Neural progenitor cell (in vitro differentiated cells): Measurements from ENCODE around the gene RARG. TPM values are rescaled to one million over a fixed set of nuclear protein-coding genes. Genes with fewer than 3 reads are reported as not detected.

Experiments used
- DNase-seq: peaks from one replicate; pipeline ENCODE4 v3.0.0-alpha.2; 2016; ENCODE audit warnings: low spot score
- H2AFZ ChIP-seq: fragments of 200-600 bp; sonication (generic); replicated peaks from 2 replicates; pipeline ENCODE4 v1.6.1; 2016; ENCODE audit warnings: antibody characterized with exemption
- H3F3A ChIP-seq: fragments of 200-600 bp; sonication (generic); 2 replicates; pipeline ENCODE4 v1.6.1; 2016; ENCODE audit warnings: antibody characterized with exemption, low read depth
- H3K27ac ChIP-seq: fragments of 200-600 bp; sonication (generic); 2 replicates; pipeline ENCODE4 v1.5.1; 2016; ENCODE audit warnings: mild to moderate bottlenecking
- H3K27me3 ChIP-seq: fragments of 200-600 bp; sonication (generic); 2 replicates; pipeline ENCODE4 v1.6.1; 2016; ENCODE audit warnings: mild to moderate bottlenecking, moderate library complexity
- H3K36me3 ChIP-seq: fragments of 200-600 bp; sonication (generic); 2 replicates; pipeline ENCODE4 v1.5.1; 2016
- H3K4me1 ChIP-seq: fragments of 200-600 bp; sonication (generic); 2 replicates; pipeline ENCODE4 v1.6.1; 2016; ENCODE audit warnings: mixed run types
- H3K4me2 ChIP-seq: fragments of 200-600 bp; sonication (generic); 2 replicates; pipeline ENCODE4 v1.6.1; 2016
- H3K4me3 ChIP-seq: fragments of 200-600 bp; sonication (generic); 2 replicates; pipeline ENCODE4 v1.5.1; 2016
- H3K79me2 ChIP-seq: fragments of 200-600 bp; sonication (generic); 2 replicates; pipeline ENCODE4 v1.6.1; 2016; ENCODE audit warnings: low read depth
- H3K9ac ChIP-seq: fragments of 200-600 bp; sonication (generic); 2 replicates; pipeline ENCODE4 v1.6.1; 2016
- H3K9me3 ChIP-seq: fragments of 200-600 bp; sonication (generic); 2 replicates; pipeline ENCODE4 v1.5.1; 2016; ENCODE audit warnings: low read depth
- H4K20me1 ChIP-seq: fragments of 200-600 bp; sonication (generic); 2 replicates; pipeline ENCODE4 v1.6.1; 2016; ENCODE audit warnings: low read depth
- H3K27ac Mint-ChIP-seq: 3 replicates; pipeline ENCODE4 v1.8.0; 2021; ENCODE audit warnings: mixed read lengths
- H3K27me3 Mint-ChIP-seq: 2 replicates; pipeline ENCODE4 v1.8.0; 2022; ENCODE audit warnings: low read depth, mild to moderate bottlenecking, inconsistent platforms, moderate library complexity, mixed read lengths; ENCODE audit not compliant: insufficient read depth
- H3K36me3 Mint-ChIP-seq: 3 replicates; pipeline ENCODE4 v1.8.0; 2021; ENCODE audit warnings: mixed read lengths
- H3K4me1 Mint-ChIP-seq: 3 replicates; pipeline ENCODE4 v1.8.0; 2021; ENCODE audit warnings: mixed read lengths
- H3K4me3 Mint-ChIP-seq: 3 replicates; pipeline ENCODE4 v1.8.0; 2021; ENCODE audit warnings: mild to moderate bottlenecking, moderate library complexity, mixed read lengths
- H3K9me3 Mint-ChIP-seq: 3 replicates; pipeline ENCODE4 v1.8.0; 2020; ENCODE audit warnings: mixed read lengths
- EZH2 ChIP-seq: fragments of 200-600 bp; sonication (generic); IDR thresholded peaks from 2 replicates; pipeline ENCODE4 v1.6.1; 2017; ENCODE audit warnings: antibody characterized with exemption, mild to moderate bottlenecking, moderate library complexity
- EZH2phosphoT487 ChIP-seq: fragments of 200-600 bp; sonication (generic); IDR thresholded peaks from 2 replicates; pipeline ENCODE4 v1.6.1; 2017; ENCODE audit warnings: antibody characterized with exemption
- total RNA-seq: library from RNA; depleted of rRNA; stranded (reverse); fragments of >200 nt; gene quantifications from 2 replicates; pipeline ENCODE4 v1.2.3, GENCODE V29; 2015; ENCODE audit warnings: low replicate concordance
- TF ChIP-seq, protein P1 (sequence below): fragments of 200-600 bp; sonication (generic); IDR thresholded peaks from 2 replicates; pipeline ENCODE4 v1.5.1; 2017; ENCODE audit warnings: antibody characterized with exemption, mild to moderate bottlenecking

RARG gene
- total RNA-seq, 1 donor from 2014 or later, result 17.0 TPM

DNA sequence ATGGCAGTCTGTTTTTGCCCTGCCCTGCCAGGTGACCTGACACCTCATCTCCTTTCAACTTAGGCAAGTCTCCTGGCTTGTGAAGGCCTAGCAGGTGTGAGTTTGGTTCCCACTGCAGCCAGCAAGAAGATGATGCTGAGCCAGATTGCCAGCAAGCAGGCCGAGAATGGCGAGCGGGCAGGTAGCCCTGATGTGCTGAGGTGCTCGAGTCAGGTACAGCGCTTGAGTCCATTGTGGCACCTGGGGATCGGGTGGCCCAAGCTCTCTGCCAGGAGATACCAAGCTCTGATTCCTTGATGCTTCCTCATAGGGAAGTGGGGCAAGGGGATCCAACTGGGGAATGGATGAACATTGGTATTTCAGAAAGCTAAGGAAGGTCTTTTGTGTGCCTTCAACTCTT, 47.2 kb downstream of the RARG start:
- Mint-ChIP-seq H3K27me3 (peaks cover 7% of the 10 kb centered on the region), H3K36me3 (peaks cover 51% of the 10 kb centered on the region), H3K9me3 (no peaks in the 10 kb centered on the region), H3K27ac (no peak overlapping the region), H3K4me3 (no peak overlapping the region), H3K4me1 (peaks cover 28% of the 10 kb centered on the region)
- Histone ChIP-seq H2AFZ (no peak overlapping the region), H3K4me3 (no peak overlapping the region), H3K4me1 (peaks cover 24% of the 10 kb centered on the region), H3K4me2 (no peak overlapping the region), H3F3A (peaks cover 38% of the 10 kb centered on the region), H3K27ac (no peak overlapping the region), H3K79me2 (peaks cover 28% of the 10 kb centered on the region), H3K36me3 (peaks cover 5% of the 10 kb centered on the region), H3K9me3 (no peaks in the 10 kb centered on the region), H4K20me1 (peaks cover 30% of the 10 kb centered on the region), H3K27me3 (no peaks in the 10 kb centered on the region), H3K9ac (no peak overlapping the region)
- TF ChIP-seq EZH2phosphoT487 (no peak), EZH2 (no peak)
- TF ChIP-seq, protein P1, sequence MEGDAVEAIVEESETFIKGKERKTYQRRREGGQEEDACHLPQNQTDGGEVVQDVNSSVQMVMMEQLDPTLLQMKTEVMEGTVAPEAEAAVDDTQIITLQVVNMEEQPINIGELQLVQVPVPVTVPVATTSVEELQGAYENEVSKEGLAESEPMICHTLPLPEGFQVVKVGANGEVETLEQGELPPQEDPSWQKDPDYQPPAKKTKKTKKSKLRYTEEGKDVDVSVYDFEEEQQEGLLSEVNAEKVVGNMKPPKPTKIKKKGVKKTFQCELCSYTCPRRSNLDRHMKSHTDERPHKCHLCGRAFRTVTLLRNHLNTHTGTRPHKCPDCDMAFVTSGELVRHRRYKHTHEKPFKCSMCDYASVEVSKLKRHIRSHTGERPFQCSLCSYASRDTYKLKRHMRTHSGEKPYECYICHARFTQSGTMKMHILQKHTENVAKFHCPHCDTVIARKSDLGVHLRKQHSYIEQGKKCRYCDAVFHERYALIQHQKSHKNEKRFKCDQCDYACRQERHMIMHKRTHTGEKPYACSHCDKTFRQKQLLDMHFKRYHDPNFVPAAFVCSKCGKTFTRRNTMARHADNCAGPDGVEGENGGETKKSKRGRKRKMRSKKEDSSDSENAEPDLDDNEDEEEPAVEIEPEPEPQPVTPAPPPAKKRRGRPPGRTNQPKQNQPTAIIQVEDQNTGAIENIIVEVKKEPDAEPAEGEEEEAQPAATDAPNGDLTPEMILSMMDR, result no peak
- no peak for DNase-seq

DNA sequence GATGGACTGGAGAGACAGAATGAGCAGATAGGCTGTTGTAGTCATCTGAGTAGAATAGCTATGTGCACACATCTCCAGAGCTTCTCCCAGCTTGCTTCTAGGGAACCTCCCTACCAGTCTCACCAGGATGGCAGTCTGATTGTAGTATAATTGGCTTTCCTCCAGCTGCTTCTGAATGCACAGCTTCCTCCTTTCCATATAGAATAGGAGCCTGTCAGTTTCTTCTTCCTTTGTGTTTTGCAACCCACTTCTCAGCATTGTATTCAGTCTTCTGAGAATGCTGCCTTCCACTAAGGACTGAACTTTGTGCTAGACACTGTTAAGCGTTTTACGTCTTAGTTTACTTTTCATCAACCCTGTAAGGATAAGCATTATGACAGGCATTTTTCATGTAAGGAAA, 49.1 kb downstream of the RARG start:
- no peaks in the 10 kb centered on the region for H3K9me3 ChIP-seq
- H2AFZ ChIP-seq, result no peak overlapping the region
- H3K79me2 ChIP-seq, result peaks cover 34% of the 10 kb centered on the region
- H3K4me3 ChIP-seq, result peak overlapping the region; percentile 78
- no peak overlapping the region for H3K27ac ChIP-seq
- Mint-ChIP-seq H3K27ac (no peak overlapping the region), H3K4me1 (peaks cover 38% of the 10 kb centered on the region), H3K27me3 (peaks cover 7% of the 10 kb centered on the region), H3K9me3 (no peaks in the 10 kb centered on the region), H3K4me3 (peak overlapping the region; percentile 97), H3K36me3 (peaks cover 46% of the 10 kb centered on the region)
- peaks cover 6% of the 10 kb centered on the region for H3K27me3 ChIP-seq
- peaks cover 36% of the 10 kb centered on the region for H3F3A ChIP-seq
- no peak overlapping the region for H3K9ac ChIP-seq
- peak overlapping the region; percentile 92 for H3K4me2 ChIP-seq
- TF ChIP-seq, protein P1, result no peak
- TF ChIP-seq EZH2phosphoT487 (no peak), EZH2 (no peak)
- peaks cover 32% of the 10 kb centered on the region for H3K4me1 ChIP-seq
- H3K36me3 ChIP-seq, result peaks cover 5% of the 10 kb centered on the region
- H4K20me1 ChIP-seq, result peaks cover 21% of the 10 kb centered on the region
- no peak for DNase-seq

DNA sequence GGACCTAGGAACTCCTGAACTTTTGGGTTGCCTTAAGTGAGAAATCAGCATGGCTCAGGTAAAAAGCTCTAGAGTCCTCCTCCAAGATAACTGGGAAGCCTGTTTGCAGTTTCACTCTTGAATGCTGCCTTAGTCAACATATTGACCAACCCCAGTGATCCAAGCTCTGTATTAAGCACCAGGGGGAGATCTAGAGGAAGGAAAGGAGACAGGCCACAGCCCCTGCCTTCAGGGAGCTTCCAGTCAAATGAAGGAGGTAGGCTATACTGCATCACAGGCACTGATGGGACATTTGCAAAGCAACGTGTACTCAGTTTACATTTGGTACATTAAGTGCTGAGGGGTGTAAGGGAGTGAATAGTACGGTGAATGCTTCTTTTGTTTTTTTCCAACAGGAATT, 50.1 kb downstream of the RARG start:
- Mint-ChIP-seq H3K9me3 (no peaks in the 10 kb centered on the region), H3K27me3 (peaks cover 3% of the 10 kb centered on the region), H3K4me1 (peaks cover 40% of the 10 kb centered on the region), H3K27ac (no peak overlapping the region), H3K4me3 (peak overlapping the region; percentile 97), H3K36me3 (peaks cover 38% of the 10 kb centered on the region)
- no peak for DNase-seq
- H3K36me3 ChIP-seq, result peaks cover 5% of the 10 kb centered on the region
- H2AFZ ChIP-seq, result no peak overlapping the region
- TF ChIP-seq EZH2phosphoT487 (no peak), EZH2 (no peak)
- TF ChIP-seq, protein P1, result no peak
- peaks cover 32% of the 10 kb centered on the region for H3K4me1 ChIP-seq
- peaks cover 34% of the 10 kb centered on the region for H3K79me2 ChIP-seq
- H3K9me3 ChIP-seq, result no peaks in the 10 kb centered on the region
- H3K9ac ChIP-seq, result no peak overlapping the region
- H3K27ac ChIP-seq, result no peak overlapping the region
- peak overlapping the region; percentile 78 for H3K4me3 ChIP-seq
- peaks cover 21% of the 10 kb centered on the region for H4K20me1 ChIP-seq
- peaks cover 15% of the 10 kb centered on the region for H3K27me3 ChIP-seq
- H3K4me2 ChIP-seq, result peak overlapping the region; percentile 92
- H3F3A ChIP-seq, result peaks cover 35% of the 10 kb centered on the region
